HEK293 (cell line): Measurements from ENCODE around the gene BMPR2.

Experiments used
- CTCF ChIA-PET: fragments of 350-600 bp; formaldehyde crosslinking; extraction: SDS; loops from one replicate; lab custom pipeline; 2021; ENCODE audit warnings: antibody characterized with exemption; lab: Yijun Ruan, JAX
- POLR2A ChIA-PET: fragments of 300-600 bp; formaldehyde crosslinking; extraction: SDS; loops from one replicate; lab custom pipeline; 2020; ENCODE audit warnings: antibody characterized with exemption, inconsistent platforms; lab: Yijun Ruan, JAX
- H3K27ac ChIP-seq: fragments of 200-500 bp; sonication (Bioruptor generic); 2 replicates; pipeline ENCODE4 v1.5.1; 2014; ENCODE audit warnings: low read depth, low read length, control low read depth, inconsistent platforms; ENCODE audit errors: extremely low read depth
- H3K36me3 ChIP-seq, 2 experiments: fragments of 200-500 bp in 1 of 2; sonication (Bioruptor generic) in 1 of 2; 1 replicate in 1 of 2; 2 replicates in 1 of 2; pipeline ENCODE4 v1.5.1; 2014 to 2017; ENCODE audit warnings: inconsistent platforms in 2 of 2, low read length in 2 of 2; ENCODE audit not compliant: control insufficient read depth in 2 of 2, insufficient read depth in 1 of 2
- H3K4me1 ChIP-seq: fragments of 200-500 bp; sonication (Bioruptor generic); 2 replicates; pipeline ENCODE4 v1.5.1; 2014; ENCODE audit warnings: mild to moderate bottlenecking, low read length, inconsistent platforms; ENCODE audit not compliant: control insufficient read depth, insufficient read depth
- H3K4me3 ChIP-seq: 2 replicates; pipeline ENCODE4 v1.5.1; 2011; ENCODE audit warnings: low read depth, mild to moderate bottlenecking, control low read depth, low read length, moderate library complexity
- H3K9me3 ChIP-seq: fragments of 200-500 bp; sonication (Bioruptor generic); 2 replicates; pipeline ENCODE4 v1.5.1; 2014; ENCODE audit warnings: low read depth, low read length, inconsistent platforms; ENCODE audit not compliant: control insufficient read depth, insufficient read depth
- BCL11B ChIP-seq: fragments of 450-650 bp; formaldehyde crosslinking; IDR thresholded peaks from 2 replicates; pipeline ENCODE4 v1.5.1; 2016; ENCODE audit warnings: low read depth, missing biosample characterization, missing genetic modification characterization
- GFI1B ChIP-seq: fragments of 450-650 bp; formaldehyde crosslinking; IDR thresholded peaks from 2 replicates; pipeline ENCODE4 v1.5.1; 2016; ENCODE audit warnings: missing biosample characterization, missing genetic modification characterization
- KLF17 ChIP-seq: fragments of 450-650 bp; formaldehyde crosslinking; IDR thresholded peaks from 2 replicates; pipeline ENCODE4 v1.5.1; 2016; ENCODE audit warnings: missing biosample characterization, missing genetic modification characterization
- OVOL3 ChIP-seq: fragments of 450-650 bp; formaldehyde crosslinking; IDR thresholded peaks from 2 replicates; pipeline ENCODE4 v1.5.1; 2016; ENCODE audit warnings: missing biosample characterization, missing genetic modification characterization
- PRDM4 ChIP-seq: fragments of 450-650 bp; formaldehyde crosslinking; IDR thresholded peaks from 2 replicates; pipeline ENCODE4 v1.5.1; 2017; ENCODE audit warnings: missing biosample characterization, missing genetic modification characterization
- PRDM6 ChIP-seq: fragments of 450-650 bp; formaldehyde crosslinking; IDR thresholded peaks from 2 replicates; pipeline ENCODE4 v1.5.1; 2017; ENCODE audit warnings: missing biosample characterization, missing genetic modification characterization
- YY2 ChIP-seq: fragments of 450-650 bp; formaldehyde crosslinking; IDR thresholded peaks from 2 replicates; pipeline ENCODE4 v1.5.1; 2016; ENCODE audit warnings: missing biosample characterization, missing genetic modification characterization
- ZFP3 ChIP-seq: fragments of 450-650 bp; formaldehyde crosslinking; IDR thresholded peaks from 2 replicates; pipeline ENCODE4 v1.5.1; 2016; ENCODE audit warnings: low read depth, missing biosample characterization, missing genetic modification characterization
- ZNF112 ChIP-seq: fragments of 450-650 bp; formaldehyde crosslinking; IDR thresholded peaks from 2 replicates; pipeline ENCODE4 v1.5.0; 2017; ENCODE audit warnings: missing biosample characterization, missing genetic modification characterization
- ZNF133 ChIP-seq: fragments of 450-650 bp; formaldehyde crosslinking; IDR thresholded peaks from 2 replicates; pipeline ENCODE4 v1.5.1; 2016; ENCODE audit warnings: missing biosample characterization, missing genetic modification characterization
- ZNF146 ChIP-seq: fragments of 450-650 bp; formaldehyde crosslinking; IDR thresholded peaks from 2 replicates; pipeline ENCODE4 v1.5.1; 2016; ENCODE audit warnings: missing biosample characterization, missing genetic modification characterization
- ZNF202 ChIP-seq: fragments of 450-650 bp; formaldehyde crosslinking; IDR thresholded peaks from 2 replicates; pipeline ENCODE4 v1.5.1; 2016; ENCODE audit warnings: missing biosample characterization, missing genetic modification characterization, borderline replicate concordance
- ZNF280C ChIP-seq: fragments of 450-650 bp; formaldehyde crosslinking; IDR thresholded peaks from 2 replicates; pipeline ENCODE4 v1.5.1; 2016; ENCODE audit warnings: missing biosample characterization, missing genetic modification characterization
- ZNF292 ChIP-seq: fragments of 450-650 bp; formaldehyde crosslinking; IDR thresholded peaks from 2 replicates; pipeline ENCODE4 v1.5.1; 2016; ENCODE audit warnings: low read depth, missing biosample characterization, missing genetic modification characterization, borderline replicate concordance
- ZNF404 ChIP-seq: fragments of 450-650 bp; formaldehyde crosslinking; IDR thresholded peaks from 2 replicates; pipeline ENCODE4 v1.5.1; 2017; ENCODE audit warnings: missing biosample characterization, missing genetic modification characterization
- ZNF423 ChIP-seq: fragments of 450-650 bp; formaldehyde crosslinking; IDR thresholded peaks from 2 replicates; pipeline ENCODE4 v1.5.1; 2016; ENCODE audit warnings: missing biosample characterization, missing genetic modification characterization
- ZNF433 ChIP-seq: fragments of 450-650 bp; formaldehyde crosslinking; IDR thresholded peaks from 2 replicates; pipeline ENCODE4 v1.5.1; 2016; ENCODE audit warnings: missing biosample characterization, missing genetic modification characterization, low read depth
- ZNF510 ChIP-seq: fragments of 450-650 bp; formaldehyde crosslinking; IDR thresholded peaks from 2 replicates; pipeline ENCODE4 v1.5.1; 2018; ENCODE audit warnings: mild to moderate bottlenecking, missing genetic modification characterization, missing biosample characterization; ENCODE audit not compliant: insufficient replicate concordance
- ZNF626 ChIP-seq: fragments of 450-650 bp; sonication (Bioruptor Pico); formaldehyde crosslinking; IDR thresholded peaks from 2 replicates; pipeline ENCODE4 v1.5.1; 2018; ENCODE audit warnings: missing biosample characterization, missing genetic modification characterization, inconsistent platforms
- ZNF707 ChIP-seq: fragments of 450-650 bp; formaldehyde crosslinking; IDR thresholded peaks from 2 replicates; pipeline ENCODE4 v1.5.1; 2016; ENCODE audit warnings: missing biosample characterization, missing genetic modification characterization
- ZNF777 ChIP-seq: fragments of 450-650 bp; formaldehyde crosslinking; IDR thresholded peaks from 2 replicates; pipeline ENCODE4 v1.5.1; 2017; ENCODE audit warnings: missing biosample characterization, missing genetic modification characterization, borderline replicate concordance
- ZSCAN23 ChIP-seq: fragments of 450-650 bp; formaldehyde crosslinking; IDR thresholded peaks from 2 replicates; pipeline ENCODE4 v1.5.1; 2016; ENCODE audit warnings: missing biosample characterization, missing genetic modification characterization

The BMPR2 gene

GRCh38 chr2:202449344-202449743 lies 73.2 kb downstream of the BMPR2 start (continued):
- no peak for TF ChIP-seq ZNF433 (tag by site-specific recombination)

- H3K4me3 ChIP-seq = no peak overlapping the region
- H3K9me3 ChIP-seq = no peaks in the 10 kb centered on the region
- H3K4me1 ChIP-seq = peaks cover 4% of the 10 kb centered on the region; the same call in 1 of the 2 replicates
- H3K27ac ChIP-seq = no peak overlapping the region
- ChIA-PET POLR2A (no interaction called here), CTCF (no interaction called here)
- no peaks in the 10 kb centered on the region; a peak in 1 of 3 replicates for H3K36me3 ChIP-seq
- TF ChIP-seq ZNF626 (no peak), ZNF510 (tag by site-specific recombination) (no peak), ZNF202 (tag by site-specific recombination) (no peak), ZNF423 (tag by site-specific recombination) (no peak), ZNF404 (no peak), PRDM6 (tag by site-specific recombination) (peak; percentile 27; the same call in 1 of the 2 replicates)
Observed at GRCh38 chr2:202450785-202451184, 74.7 kb downstream of the BMPR2 start.

GRCh38 chr2:202452744-202453143 lies 76.6 kb downstream of the BMPR2 start:
- no peaks in the 10 kb centered on the region; a peak in 1 of 3 replicates for H3K36me3 ChIP-seq
- ChIA-PET CTCF (no interaction called here), POLR2A (no interaction called here)
- no peak overlapping the region for H3K27ac ChIP-seq
- H3K9me3 ChIP-seq = no peaks in the 10 kb centered on the region
- H3K4me1 ChIP-seq = peaks cover 4% of the 10 kb centered on the region; the same call in 1 of the 2 replicates
- no peak overlapping the region for H3K4me3 ChIP-seq
- TF ChIP-seq ZNF112 (tag by site-specific recombination) (no peak), ZNF707 (tag by site-specific recombination) (no peak), BCL11B (no peak), PRDM4 (tag by site-specific recombination) (no peak), YY2 (tag by site-specific recombination) (no peak), ZNF280C (tag by site-specific recombination) (no peak), GFI1B (tag by site-specific recombination) (no peak), ZNF292 (no peak), ZNF777 (tag by site-specific recombination) (no peak), KLF17 (tag by site-specific recombination) (no peak), ZNF146 (tag by site-specific recombination) (no peak), ZSCAN23 (tag by site-specific recombination) (no peak), OVOL3 (tag by site-specific recombination) (no peak), ZNF133 (tag by site-specific recombination) (no peak), ZFP3 (tag by site-specific recombination) (no peak)
